Activated CD4-positive, alpha-beta T cell treated with anti-CD3 and anti-CD28 coated beads, Interleukin-2, Interleukin-6, amounts not matched to agents 100 ng/mL and 50 ng/mL, durations not matched to agents 16 hours and 8 hours (primary cell): Measurements from ENCODE around the gene LIMS1.
"Not testable (repeated sequence)": the region's sequence is repeated elsewhere in the genome, so short reads cannot be mapped to it uniquely, and the experiment has no call there.

ENCODE experiments used
- DNase-seq: peaks from one replicate; pipeline ENCODE4 v3.0.0-alpha.2; 2020

Gene LIMS1

DNA sequence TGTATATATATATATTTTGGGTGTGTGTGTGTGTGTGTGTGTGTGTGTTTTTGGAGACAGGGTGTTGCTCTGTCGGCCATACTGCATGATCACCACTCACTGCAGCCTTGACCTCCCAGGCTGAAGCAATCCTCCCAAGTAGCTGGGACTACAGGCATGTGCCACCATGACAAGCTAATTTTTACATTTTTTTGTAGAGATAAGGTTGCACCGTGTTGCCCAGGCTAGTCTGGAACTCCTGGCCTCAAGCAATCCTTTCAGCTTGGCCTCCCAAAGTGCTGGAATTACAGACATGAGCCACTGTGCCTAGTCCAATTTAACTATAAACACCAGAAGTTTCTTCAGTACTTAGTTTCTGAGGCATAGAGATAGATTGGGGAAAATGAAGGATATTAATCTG, 18.3 kb downstream of the LIMS1 start:
- no peak for DNase-seq

- DNase-seq, result no peak
These were observed 19.1 kb downstream of the LIMS1 start for GRCh38 chr2:108553209-108553919.

- no peak for DNase-seq
These were observed 20.3 kb downstream of the LIMS1 start for GRCh38 chr2:108554528-108554927.

- DNase-seq, result no peak
These were observed 21.3 kb downstream of the LIMS1 start for GRCh38 chr2:108555572-108555971.

DNA sequence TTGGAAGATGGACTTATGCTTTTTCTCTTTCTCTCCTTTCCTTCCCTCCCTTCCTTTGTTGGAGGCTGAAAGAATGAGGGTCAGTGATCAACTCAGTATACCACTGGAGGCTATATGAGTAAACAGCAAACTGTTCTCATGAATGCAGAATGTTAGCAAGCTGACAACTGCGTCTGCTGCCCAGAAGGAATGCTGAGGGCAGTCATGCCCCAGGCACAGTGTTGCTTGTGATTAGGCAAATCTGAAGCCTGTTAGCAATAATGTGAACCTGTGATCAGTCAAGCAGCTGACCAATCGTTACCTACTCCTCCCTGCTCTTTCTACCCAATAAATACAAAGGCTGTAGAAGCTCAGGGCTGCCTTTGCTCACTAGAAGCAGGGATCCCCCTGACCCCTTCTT, 22.3 kb downstream of the LIMS1 start:
- not testable (repeated sequence) for DNase-seq

DNA sequence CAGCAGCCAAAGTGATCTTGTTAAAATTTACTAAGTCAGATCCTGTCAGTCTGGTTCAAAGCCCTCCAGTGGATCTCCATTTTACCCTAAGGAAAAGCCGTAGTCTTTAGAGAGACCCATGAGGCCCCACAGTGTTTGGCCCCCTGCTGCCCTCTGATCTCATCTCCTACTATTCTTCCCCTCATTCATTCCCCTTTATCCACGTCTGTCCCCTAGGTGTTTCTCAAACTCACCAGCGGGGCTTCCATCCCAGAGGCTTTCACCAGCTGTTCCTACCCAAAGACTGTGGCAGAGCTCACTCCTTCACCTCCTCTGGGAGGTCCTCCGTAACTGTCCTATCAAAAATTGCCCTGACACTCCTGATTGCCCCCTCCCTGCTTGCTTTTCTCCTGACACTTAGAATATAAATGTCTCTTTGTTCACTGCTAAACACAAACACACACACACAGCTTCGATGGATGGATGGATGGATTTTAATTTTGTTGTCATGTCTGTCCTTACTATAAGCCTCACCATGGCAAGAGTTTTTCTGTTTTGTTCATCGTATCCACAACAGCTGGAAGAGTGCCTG, 26.1 kb downstream of the LIMS1 start:
- DNase-seq, result no peak

DNA sequence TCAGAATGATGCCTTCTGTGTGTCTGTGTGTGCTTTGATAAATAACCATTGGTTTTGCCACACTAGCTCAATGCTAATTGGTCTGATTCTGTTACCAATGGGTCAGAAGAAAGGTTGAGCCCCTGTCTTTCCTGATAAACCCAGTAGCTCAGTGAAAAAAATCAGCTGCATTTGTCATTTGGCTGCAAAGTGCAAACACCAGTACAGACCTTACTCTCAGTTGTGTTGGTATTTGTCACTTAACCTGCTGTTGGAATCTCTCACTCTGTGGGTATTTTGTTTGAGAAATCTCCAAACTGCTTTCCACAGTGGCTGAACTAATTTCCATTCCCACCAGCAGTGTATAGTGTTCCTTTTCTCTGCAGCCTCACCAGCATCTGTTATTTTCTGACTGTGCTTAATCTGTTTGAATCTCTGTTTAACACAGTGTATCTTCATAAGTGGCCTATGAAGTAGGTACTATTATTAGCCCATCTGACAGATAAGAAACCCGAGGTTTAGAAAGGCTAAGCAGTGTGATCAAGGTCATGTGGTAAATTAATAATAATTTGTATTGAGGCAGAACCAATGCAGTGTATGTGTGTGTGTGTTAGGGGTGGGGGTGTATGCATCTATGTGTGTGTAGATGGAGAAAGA, 26.7 kb downstream of the LIMS1 start:
- no peak for DNase-seq

DNA sequence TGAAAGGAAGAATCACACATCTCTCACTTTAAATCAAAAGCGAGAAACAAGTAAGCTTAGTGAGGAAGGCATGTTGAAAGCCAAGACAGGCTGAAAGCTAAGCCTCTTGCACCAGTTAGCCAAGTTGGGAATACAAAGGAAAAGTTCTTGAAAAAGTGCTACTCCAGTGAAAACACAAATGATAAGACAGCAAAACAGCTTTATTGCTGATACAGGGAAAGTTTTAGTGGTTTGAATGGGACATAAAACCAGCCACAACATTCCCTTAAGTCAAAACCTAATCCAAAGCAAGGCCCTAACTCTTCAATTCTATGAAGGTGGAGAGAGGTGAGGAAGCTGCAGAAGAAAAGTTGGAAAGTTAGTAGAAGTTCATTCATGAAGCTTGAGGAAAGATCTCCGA, 28.0 kb downstream of the LIMS1 start:
- no peak for DNase-seq

DNA sequence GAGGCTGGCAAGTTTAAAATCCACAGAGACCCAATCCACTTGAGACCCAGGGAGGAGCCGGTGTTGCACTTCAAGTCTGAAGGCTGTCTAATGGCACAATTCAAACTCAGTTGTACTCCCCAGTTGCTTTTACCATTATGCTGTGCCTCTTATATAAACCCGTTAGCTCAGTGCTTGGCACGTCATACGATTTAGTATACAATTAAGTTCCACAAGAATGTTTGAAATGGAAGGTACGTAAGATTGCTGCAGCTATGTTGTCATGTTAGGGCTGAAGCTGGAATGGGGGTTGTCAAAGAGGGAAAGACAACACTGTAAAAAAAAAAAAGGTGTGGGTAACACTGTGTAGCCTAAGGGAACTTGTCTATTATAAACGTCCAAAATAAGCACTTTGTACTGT, 30.2 kb downstream of the LIMS1 start:
- no peak for DNase-seq

GRCh38 chr2:108565778-108566375, 31.6 kb downstream of the LIMS1 start:
- DNase-seq, result peak; percentile 33

DNA sequence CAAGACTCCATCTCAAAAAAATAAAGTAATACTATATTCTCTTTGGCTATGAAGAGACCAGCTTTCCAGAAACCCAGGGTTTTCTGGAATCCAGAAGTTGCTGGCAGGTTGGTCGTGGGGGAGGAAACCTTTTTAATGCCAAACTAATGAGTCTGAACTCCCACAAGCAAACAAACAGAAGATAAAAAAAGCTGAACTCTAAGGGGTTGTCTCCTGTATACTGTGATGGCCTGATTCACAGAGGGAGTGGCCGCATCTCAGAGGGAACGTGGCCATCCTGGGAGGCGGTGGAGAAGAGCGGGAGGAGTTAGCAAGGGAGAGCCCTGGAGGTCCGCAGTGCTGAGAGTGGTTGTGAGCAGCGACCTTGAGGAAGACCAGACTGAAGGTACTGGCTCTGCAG, 36.1 kb downstream of the LIMS1 start:
- no peak for DNase-seq

DNA sequence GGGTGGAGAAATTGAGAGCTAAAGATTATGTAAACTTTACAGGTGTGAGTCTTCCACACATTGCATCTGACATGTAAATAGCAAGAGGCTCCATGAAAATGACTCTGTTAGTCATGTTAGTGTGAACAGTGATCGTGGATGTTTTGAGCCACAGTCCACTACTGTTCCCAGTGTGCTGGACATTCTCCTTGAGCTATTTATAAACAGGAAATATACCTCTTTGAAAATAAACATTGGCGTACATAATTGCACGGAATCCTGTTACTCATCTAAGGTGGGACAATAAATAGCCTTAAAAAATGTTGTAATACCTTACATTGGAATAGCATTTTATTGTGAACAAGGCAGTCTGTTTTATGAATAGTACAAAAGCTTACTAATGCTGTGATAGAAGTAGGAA, 37.0 kb downstream of the LIMS1 start:
- DNase-seq, result no peak

DNA sequence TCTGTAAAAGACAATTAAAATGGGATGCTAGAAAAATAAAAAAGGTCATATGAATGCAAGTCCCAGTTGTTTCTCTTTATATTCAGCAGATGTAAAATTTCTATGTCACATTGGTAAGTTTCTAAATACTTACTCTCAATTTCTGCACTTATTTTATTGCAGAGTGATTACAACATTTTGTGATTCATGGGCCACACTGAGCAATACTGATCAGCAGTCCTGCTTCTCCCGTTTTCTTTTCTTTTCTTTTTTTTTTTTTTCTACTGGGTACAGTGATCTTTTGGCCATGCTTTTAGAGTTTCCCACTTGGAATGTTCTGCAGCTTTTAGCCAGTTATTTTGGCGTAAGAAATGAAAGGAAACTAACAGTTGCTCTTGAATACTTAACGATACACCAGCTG, 38.8 kb downstream of the LIMS1 start:
- DNase-seq, result no peak

- DNase-seq, result no peak
These were observed 40.1 kb downstream of the LIMS1 start for GRCh38 chr2:108574332-108574731.

DNA sequence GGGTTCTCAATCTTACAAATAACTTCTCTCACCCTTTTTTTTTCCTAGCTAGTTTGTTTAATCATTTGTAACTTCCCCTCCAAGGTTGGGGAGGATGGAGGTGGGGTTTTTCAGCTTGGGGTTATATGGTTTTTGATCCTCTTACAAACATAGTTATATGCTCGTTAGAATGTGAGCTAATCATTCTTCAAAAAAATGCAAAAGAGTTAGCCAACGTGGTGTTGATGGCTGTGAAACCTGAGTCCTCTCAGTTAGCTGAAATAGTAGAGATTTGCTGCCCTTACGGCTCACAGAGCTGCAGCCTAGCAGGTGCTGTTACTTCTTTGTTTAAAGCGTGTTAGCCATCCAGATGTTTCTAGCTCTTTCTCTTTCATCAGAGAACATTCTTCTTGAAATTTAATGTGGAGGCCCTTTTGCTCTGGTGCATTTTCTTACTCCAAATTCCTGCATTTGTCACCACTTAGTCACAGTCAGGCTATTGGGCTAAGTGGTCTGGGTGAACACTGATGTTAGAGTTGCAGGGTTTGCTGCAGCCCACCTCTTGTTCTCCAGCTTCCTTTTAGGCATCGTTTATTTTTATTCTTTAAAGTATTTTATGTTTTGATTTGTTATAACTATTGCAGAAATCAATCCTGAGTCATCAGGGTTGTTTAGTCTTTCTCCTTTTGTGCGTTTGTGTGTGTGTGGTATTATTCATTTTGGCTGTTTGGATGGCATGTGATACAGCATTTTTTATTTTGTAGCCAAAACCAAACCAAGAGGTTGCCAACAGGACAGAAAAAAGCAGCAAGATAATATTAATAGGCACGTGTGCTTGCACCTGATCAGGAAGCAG, 41.1 kb downstream of the LIMS1 start:
- no peak for DNase-seq

GRCh38 chr2:108577099-108577498, 42.8 kb downstream of the LIMS1 start:
- no peak for DNase-seq

GRCh38 chr2:108579623-108580022, 45.4 kb downstream of the LIMS1 start:
- DNase-seq, result no peak

DNA sequence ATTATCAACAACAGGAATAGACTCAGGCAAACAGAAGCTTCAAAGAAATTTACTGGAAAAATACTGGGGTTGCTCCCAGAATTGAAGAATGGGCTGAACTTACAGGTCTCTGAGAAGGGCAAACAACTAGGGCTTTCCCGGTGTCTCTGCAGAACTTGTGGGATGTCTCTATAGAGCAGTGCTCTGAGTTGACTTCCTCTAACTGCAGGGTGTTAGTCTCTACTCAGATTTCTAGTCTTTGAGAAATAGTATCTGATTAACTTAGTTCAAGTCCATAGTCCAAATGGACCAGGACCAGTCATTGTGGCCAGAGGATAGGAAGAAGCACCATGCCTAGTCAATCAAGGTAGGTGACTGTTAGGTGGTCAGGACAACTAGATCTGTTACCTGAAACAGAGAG, 45.8 kb downstream of the LIMS1 start:
- DNase-seq, result no peak

DNA sequence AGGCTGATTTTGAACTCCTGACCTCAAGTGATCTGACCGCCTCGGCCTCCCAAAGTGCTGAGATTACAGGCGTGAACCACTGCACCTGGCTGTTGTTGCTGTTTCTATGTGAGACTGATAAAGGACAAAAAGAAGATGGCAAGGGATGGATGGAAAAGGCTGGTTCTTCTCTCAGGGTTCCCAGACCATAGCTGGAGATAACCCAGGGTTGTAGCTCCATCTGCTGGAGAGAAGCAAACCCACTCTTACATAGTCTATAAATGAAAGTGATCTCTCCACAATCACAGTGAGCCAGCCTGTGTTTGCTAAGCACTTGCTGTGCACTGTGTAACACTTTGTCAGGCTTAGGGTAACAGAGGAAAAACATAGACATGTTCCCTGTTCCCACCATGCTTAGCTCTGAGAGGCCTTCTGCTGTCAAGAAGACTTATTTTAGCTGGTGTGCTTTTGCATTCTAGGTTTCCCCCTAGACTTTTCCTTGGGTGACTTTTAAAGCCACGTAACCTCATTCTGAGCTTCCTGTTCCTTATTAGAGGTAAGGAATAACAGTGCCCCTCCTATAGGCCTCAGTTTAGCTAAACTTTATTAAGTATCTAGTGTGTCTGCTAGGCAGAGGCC, 49.7 kb downstream of the LIMS1 start:
- peak; percentile 80 for DNase-seq

- no peak for DNase-seq
These were observed 51.2 kb downstream of the LIMS1 start for GRCh38 chr2:108585436-108585835.

DNA sequence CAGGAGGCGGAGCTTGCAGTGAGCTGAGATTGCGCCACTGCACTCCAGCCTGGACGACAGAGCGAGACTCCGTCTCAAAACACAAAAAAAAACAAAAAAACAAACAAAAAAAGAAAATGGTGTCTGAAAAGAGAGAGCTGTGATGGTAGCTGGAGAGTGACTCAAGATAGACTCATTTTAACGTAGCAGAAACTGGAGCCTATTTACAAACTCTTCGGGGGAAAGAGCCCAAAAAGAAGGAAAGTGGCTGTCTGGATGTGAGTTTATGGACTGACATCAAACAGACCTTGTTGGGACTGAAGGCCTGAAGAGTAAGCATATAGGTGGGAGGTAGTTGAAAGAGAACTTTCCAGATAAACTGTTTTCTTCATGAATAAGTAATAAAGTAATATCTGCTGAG, 51.8 kb downstream of the LIMS1 start:
- DNase-seq, result no peak

- DNase-seq, result no peak
These were observed 52.4 kb downstream of the LIMS1 start for GRCh38 chr2:108586631-108587030.

DNA sequence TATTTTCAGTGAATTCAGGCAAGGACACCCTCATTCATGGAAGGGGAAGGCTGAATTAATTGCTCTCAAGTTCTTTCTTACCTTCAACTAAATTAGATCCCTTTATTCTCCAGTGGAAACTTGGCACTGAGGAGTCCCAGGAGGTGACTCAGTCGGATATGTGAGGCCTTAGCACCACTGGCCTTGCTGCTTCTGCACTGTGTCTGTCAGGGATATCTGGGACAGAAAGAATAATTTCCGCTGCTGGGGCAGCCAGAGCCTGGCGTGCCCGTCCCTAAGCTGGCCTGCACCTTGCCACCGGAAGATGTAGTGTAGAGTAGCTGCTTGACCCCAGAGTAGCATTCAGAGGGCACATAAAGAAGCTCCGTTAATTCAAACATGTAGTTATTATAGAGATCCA, 53.4 kb downstream of the LIMS1 start:
- DNase-seq, result no peak
